ENCODE results near the gene AFG1L.
"Not testable (repeated sequence)": the region's sequence is repeated elsewhere in the genome, so short reads cannot be mapped to it uniquely, and the experiment has no call there.

The AFG1L gene

GRCh38 chr6:108353853-108354252 is 59.0 kb downstream of the AFG1L start:
- no peak for DNase-seq (ENCODE audit: low spot score)

GRCh38 chr6:108355120-108355519 is 60.3 kb downstream of the AFG1L start:
- no peak for DNase-seq (ENCODE audit: low spot score)

DNA sequence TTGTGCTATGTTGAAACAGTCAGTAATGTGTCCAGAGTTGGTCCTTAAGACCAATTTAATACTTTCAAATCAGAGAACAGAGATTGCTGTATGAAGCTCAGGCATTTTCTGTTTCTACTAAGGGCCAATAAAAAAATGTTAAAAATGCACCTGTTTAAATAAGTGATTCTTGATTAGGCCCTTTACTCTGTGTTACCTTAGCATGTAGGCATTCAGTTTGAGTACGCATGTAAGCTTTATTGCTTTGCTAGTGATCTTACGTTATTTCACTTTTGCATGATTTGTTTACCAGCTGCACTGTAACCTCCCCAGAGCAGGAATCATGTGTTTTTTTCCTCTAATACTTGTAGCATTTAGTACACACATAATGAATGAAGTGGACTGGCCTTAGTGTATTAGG is 61.0 kb downstream of the AFG1L start:
- DNase-seq (ENCODE audit: low spot score): no peak

DNA sequence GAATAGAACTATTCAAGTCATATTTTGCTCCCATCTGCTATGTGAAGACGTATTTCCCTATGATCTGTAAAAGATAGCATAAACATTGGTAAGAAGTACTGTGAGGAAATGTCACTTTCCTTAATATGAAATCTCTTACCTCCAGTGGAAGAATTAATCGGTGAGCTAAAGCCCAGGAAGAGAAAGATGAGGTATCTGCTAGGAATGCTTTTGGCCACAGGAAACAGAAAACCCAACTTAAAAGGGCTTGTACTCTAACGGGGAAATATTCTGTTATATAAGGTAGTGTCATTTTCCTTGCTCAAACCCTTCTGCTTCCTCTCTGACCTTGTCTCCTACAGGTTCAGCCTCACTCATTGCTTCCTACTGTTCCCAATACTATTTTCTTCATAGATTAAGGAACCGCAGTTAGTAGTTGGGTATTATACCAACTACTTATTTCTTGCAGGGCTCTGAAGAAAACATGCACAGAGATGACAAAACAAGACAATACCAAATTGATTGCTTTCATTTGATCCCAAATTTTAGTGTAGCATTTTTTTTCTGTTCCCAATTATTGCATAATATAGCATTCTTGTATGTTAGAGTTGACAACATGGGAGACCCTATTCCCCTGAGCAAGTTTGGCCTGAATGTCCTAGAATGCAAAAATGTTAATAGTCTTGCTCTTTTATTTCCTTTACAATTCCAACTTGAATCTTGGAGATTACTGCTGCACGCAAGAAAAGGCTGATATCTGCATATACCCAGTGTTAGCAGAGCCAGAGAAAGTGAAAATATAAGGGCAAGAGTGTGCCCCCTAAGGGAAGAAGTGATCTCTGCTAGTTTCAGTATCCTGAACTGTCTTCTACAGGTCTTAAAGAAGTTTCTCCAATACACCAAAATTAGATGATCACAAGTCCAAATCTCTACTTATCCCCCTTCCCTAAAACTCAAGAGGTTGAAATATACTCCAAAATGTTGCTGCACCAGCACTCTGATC is 65.3 kb downstream of the AFG1L start:
- no peak for DNase-seq (ENCODE audit: low spot score)

DNA sequence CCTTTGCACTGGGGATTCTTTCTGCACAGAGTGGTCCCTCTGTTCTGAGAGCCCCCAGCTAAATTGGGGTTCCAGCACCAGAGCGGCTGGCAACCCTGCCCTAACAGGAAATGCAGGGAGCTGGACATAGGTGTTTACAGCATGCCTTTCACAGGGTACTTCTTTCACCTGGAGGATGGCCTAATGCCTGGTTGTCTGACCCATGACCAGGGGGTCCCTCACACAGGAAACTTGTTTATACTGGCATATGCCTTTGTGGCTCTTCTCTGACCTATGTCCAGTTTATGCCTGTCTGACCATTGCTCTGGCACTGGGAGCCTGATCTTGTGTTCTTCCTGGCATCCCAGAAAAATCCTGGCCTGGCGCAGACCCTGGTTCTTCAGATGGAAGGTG is 66.1 kb downstream of the AFG1L start:
- DNase-seq (ENCODE audit: low spot score): no peak

DNA sequence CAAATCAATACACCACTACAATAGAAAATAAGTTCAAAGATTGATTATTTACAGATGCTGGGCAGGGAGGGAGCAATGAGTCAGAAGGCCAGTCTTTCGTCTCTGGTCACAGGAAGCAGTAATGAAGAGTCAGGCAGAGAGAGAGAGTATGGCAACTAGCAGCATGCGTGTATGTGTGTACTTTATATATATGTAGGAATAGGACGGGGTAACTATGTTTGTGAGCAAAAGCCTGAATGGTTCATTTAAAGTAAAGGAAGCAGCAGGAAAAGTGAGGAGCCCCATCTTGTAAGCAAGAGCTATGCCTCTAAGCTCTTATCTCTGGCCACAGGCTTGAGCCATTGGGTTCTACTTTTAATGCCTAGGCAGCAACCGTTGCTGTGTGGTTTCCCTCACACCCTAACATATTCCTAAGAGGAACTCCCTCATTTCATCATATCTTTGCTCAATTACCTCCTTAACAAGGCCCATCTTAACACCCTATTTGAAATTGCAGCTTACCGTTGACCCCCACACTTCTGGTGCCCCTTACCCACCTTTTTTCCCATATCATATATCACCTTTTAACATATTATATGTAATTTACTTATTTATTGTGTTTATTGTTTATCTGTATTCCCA is 66.6 kb downstream of the AFG1L start:
- DNase-seq (ENCODE audit: low spot score): no peak

DNA sequence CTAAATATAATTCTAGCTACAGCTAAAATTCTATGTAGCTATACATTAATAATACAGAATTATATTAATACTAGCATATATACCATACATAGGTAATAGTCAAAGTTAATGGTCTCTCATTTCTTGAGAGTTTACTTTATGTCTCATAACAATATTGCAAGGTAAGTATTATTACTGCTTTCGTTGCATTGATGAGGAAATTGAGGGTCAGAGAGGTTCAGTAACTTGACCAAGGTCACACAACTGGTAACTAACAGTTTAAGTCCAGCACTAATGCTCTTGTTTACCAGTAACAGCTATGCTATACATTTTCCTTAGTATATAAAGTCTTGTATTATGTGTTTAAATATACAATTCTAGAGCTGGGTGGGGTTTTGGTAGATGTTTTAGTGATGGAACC is 67.6 kb downstream of the AFG1L start:
- no peak for DNase-seq (ENCODE audit: low spot score)

GRCh38 chr6:108363113-108363512 is 68.3 kb downstream of the AFG1L start:
- no peak for DNase-seq (ENCODE audit: low spot score)

DNA sequence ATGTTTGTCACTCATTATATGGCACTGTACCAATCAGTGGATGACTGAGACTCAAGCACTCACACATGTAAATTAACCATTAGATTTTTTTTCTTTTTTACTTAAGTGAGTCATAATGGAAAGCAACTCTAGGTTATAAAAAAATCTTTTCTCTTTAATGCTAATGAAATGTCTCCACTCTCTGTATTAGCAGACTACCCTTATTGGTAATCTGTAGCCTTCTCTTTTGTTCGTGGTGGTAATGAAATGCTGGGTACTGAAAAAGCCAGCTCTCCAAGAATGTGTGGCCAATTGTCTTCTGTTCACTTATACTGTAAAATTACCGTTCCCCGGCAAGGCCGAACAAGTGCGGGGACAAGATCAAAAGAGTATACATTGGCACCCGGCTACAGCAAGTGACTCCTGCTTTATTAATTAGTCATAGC is 69.0 kb downstream of the AFG1L start:
- DNase-seq (ENCODE audit: low spot score): no peak

- DNase-seq (ENCODE audit: low spot score): no peak
Measured at GRCh38 chr6:108364470-108364869, 69.6 kb downstream of the AFG1L start.

GRCh38 chr6:108365478-108365877 is 70.6 kb downstream of the AFG1L start:
- no peak for DNase-seq (ENCODE audit: low spot score)

DNA sequence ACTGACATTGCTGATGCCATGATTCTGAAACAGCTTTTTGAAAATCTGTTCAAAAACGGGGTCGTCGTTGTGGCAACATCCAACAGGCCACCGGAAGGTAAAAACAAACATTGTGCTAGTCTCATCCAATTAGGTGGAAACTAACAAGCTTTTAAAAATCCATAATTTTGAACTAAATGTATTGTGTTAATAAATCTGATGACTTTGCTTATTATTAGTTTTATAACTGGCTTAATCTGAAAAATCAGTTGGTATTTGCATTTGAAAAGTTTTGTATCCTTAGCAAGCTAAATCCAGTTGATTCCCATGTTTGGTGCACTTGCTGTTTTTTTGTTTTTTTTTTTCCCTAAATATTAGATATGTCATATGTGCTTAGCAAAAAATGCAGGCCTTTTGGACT is 71.4 kb downstream of the AFG1L start:
- DNase-seq (ENCODE audit: low spot score): no peak

DNA sequence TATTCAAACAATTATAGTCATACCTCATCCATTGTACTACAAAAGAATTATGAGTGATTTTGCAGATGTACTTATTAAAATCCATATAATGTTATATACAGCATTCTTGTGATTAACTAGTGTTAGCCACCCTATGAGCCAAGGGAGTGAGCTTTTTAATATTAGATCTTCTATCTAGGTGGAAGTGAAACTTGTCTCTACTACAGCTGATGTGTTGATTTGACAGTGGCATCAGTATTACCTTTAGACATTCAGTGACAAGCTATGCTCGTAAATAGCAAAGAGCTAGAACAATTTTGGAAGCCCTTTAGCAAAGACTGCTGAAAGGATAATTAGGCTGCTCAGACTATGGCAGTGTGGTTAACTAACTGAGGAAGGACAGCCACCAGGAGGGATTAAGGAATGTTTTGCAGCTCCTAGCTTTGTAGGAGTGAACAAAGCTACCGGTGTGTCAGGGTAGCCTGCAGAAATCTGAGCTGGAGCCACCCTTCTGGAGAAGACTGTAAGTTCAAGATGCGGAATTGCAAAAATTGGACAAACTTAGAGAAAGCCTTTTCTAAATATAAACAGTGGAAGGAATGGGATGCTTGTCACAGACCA is 73.7 kb downstream of the AFG1L start:
- DNase-seq (ENCODE audit: low spot score): no peak

DNA sequence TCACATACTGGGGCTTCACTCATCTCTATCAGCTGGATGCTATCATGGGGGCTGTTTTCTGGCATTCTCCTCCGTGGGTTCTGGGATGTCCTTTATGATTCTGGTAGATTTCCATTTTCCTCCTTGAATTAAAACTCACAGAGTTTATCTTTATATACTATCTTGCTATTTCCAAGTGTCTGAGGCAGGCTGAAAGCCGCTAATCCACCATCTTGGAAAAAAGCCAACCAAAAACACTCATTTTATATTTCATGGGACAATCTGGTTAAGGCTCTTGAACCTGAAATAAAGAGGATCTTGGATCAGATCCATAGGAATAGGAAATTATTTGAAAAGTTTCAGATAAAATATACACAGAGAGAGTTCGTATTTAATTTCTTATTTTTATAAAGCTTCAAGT is 86.0 kb downstream of the AFG1L start:
- DNase-seq (ENCODE audit: low spot score): no peak

DNA sequence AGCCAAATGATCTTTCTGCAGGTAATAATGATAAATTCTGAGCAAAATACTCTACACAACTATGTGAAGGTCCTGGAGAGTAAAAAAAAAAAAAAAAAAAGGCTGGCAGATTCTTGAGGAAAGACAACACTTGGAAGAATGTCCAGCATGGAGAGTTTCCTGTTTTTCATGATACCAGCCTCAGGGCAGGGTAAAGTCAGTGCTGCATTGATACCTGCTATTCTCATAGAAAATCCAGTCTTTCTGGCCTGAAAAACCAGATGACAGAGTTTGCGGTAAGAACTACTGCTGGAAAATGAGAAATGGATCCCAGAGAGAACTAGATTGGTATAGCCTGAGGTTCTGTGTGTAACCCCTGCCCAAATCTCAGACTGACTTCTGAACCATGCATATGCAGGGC is 89.1 kb downstream of the AFG1L start:
- no peak for DNase-seq (ENCODE audit: low spot score)

GRCh38 chr6:108389190-108389589 is 94.3 kb downstream of the AFG1L start:
- not testable (repeated sequence) for DNase-seq (ENCODE audit: low spot score)

DNA sequence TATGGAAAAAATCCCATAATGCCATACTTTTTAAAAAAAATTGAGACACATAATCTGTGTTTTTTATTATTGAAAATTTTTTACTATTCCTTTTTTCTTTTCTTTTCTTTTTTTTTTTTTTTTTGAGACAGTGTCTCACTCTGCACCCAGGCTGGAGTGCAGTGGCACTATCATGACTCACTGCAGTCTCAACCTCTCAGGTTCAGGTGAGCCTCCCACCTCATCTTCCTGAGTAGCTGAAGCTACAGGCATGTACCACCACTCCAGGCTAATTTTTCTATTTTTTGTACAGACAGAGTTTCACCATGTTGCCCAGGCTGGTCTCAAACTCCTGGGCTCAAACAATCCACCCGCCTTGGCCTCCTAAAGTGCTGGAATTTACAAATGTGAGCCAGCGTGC is 100.4 kb downstream of the AFG1L start:
- no peak for DNase-seq (ENCODE audit: low spot score)

- no peak for DNase-seq (ENCODE audit: low spot score)
Measured at GRCh38 chr6:108403236-108403635, 108.4 kb downstream of the AFG1L start.

GRCh38 chr6:108406943-108407342 is 112.1 kb downstream of the AFG1L start:
- no peak for DNase-seq (ENCODE audit: low spot score)

DNA sequence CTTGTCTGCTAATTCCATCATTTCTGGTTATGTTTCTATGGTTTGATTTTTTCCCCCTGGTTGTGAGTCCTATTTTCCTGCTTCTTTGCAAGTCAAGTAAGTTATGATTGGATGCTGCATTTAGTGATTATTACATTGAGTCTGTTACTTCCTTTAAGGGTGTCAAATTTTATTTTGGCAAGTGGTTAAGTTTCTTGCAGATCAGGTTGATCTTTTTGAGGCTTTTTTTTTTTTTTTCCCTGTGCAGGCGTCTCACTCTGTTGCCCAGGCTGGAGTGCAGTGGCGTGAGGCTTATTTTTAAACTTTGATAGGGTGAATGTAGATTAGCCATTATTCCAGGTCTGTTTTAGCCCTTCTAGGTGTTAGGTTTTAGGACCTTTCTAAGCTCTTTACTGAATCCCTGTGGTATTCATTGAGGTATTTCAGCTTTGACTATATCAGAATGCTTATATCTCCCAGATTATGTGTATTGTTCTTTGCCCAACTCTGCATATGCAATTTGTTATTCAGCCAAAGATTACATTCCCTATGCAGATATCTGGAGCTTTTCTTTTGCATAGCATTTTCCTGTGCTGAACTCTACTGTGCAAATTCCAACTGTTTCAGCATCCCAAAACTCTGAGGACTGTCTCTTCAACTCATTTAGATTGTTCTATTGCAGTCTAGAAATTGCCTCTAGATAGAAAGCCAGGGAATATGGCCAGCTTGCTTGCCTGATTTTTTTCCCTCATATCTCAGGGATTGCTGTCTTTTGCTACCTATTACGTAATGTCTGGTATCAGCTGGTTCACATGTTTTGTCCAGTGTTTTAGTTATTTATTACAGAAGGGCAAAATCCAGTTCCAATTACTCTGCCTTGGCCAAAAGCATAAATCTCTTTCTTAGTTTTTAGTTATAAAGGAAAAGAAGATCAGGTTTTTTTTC is 113.3 kb downstream of the AFG1L start:
- peak; percentile 49 for DNase-seq (ENCODE audit: low spot score)

- no peak for DNase-seq (ENCODE audit: low spot score)
Measured at GRCh38 chr6:108408861-108409260, 114.0 kb downstream of the AFG1L start.
